Measurements from ENCODE around the gene COX20.

DNA sequence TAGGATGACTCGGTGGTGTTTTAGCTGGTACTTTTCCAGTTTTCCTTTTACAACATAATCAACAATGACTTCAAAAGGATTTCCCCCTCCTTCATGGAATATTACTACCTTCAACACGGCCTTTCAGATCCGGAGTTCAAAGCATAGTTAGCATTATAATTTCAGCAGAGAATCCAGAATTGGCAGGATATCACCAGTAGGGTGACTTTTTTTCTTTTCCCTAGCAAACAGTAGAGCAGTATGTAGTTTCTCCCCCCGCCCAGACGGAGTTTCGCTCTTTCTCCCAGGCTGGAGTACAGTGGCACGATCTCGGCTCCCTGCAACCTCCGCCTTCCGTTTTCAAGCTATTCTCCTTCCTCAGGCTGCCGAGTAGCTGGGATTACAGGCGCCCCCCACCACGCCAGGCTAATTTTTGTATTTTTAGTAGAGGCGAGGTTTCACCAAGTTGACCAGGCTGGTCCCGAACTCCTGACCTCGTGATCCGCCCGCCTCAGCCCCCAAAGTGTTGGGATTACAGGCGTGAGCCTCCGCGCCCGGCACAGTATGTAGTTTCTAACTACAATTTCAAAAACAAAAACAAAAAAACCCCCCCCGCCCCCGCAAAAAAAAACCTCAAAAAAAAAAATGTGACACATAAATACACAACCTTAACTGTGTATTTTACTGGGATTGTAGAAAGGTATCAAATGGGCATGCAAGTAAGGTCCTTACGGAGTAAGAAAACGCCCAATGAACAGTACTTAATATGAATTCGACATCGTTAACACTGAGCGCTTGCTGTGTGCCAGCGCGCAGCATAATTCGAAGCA, 1.5 kb upstream of the COX20 start:
- TF ChIP-seq, protein P1, sequence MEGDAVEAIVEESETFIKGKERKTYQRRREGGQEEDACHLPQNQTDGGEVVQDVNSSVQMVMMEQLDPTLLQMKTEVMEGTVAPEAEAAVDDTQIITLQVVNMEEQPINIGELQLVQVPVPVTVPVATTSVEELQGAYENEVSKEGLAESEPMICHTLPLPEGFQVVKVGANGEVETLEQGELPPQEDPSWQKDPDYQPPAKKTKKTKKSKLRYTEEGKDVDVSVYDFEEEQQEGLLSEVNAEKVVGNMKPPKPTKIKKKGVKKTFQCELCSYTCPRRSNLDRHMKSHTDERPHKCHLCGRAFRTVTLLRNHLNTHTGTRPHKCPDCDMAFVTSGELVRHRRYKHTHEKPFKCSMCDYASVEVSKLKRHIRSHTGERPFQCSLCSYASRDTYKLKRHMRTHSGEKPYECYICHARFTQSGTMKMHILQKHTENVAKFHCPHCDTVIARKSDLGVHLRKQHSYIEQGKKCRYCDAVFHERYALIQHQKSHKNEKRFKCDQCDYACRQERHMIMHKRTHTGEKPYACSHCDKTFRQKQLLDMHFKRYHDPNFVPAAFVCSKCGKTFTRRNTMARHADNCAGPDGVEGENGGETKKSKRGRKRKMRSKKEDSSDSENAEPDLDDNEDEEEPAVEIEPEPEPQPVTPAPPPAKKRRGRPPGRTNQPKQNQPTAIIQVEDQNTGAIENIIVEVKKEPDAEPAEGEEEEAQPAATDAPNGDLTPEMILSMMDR (IDR thresholded peaks at IDR 0.05), result peak in 5 of 6 experiments; percentile 30 to 53 (median 42)
- peak; percentile 17 to 34 for TF ChIP-seq POLR2A (IDR thresholded peaks at IDR 0.05)
